ENCODE measurements around the gene NUP188.
A peak's percentile ranks its signal among the peaks of the same experiment; 100 is the strongest.

The NUP188 gene

GRCh38 chr9:128947527-128948301 is at the start of gene NUP188, which contains the start of gene DOLK:
TSS of gene NUP188 (plus strand) at chr9:128947699. CDS start at chr9:128947720, 21 bp downstream.
TSS of gene DOLK (minus strand) at chr9:128947603. CDS start at chr9:128947303, 300 bp downstream.
- FAIRE-seq (no peak), DNase-seq (ENCODE audit: low spot score) (peak; percentile 75)

GRCh38 chr9:128898382-128898781 is 49.1 kb upstream of the NUP188 start:
- DNase-seq (ENCODE audit: low spot score) (no peak), FAIRE-seq (no peak)

- no peak for FAIRE-seq
- no peak for DNase-seq (ENCODE audit: low spot score)
These were observed 48.5 kb upstream of the NUP188 start for GRCh38 chr9:128898845-128899565.

GRCh38 chr9:128899566-128900322 is 47.8 kb upstream of the NUP188 start:
- DNase-seq (ENCODE audit: low spot score) (no peak), FAIRE-seq (no peak)

- FAIRE-seq (no peak), DNase-seq (ENCODE audit: low spot score) (no peak)
These were observed 46.1 kb upstream of the NUP188 start for GRCh38 chr9:128901379-128901778.

- DNase-seq (ENCODE audit: low spot score): no peak
- FAIRE-seq: no peak
These were observed 45.7 kb upstream of the NUP188 start for GRCh38 chr9:128901822-128902221.

GRCh38 chr9:128902351-128903078 is 45.0 kb upstream of the NUP188 start:
- no peak for FAIRE-seq
- DNase-seq (ENCODE audit: low spot score): no peak

GRCh38 chr9:128903079-128903461 is 44.4 kb upstream of the NUP188 start:
- FAIRE-seq: no peak
- DNase-seq (ENCODE audit: low spot score): no peak

- no peak for FAIRE-seq
These were observed 43.5 kb upstream of the NUP188 start for GRCh38 chr9:128903871-128904620.

GRCh38 chr9:128905964-128906363 is 41.5 kb upstream of the NUP188 start:
- FAIRE-seq: no peak
- no peak for DNase-seq (ENCODE audit: low spot score)

More at GRCh38 chr9:128903871-128904620, 43.5 kb upstream of the NUP188 start:
- no peak for DNase-seq (ENCODE audit: low spot score)

- no peak for FAIRE-seq
- no peak for DNase-seq (ENCODE audit: low spot score)
These were observed 40.8 kb upstream of the NUP188 start for GRCh38 chr9:128906741-128907140.

GRCh38 chr9:128908372-128908771 is 39.1 kb upstream of the NUP188 start:
- FAIRE-seq (no peak), DNase-seq (ENCODE audit: low spot score) (no peak)

- no peak for FAIRE-seq
- no peak for DNase-seq (ENCODE audit: low spot score)
These were observed 37.6 kb upstream of the NUP188 start for GRCh38 chr9:128909859-128910258.

GRCh38 chr9:128910906-128911305 is 36.6 kb upstream of the NUP188 start:
- FAIRE-seq: no peak
- no peak for DNase-seq (ENCODE audit: low spot score)

- FAIRE-seq: peak; percentile 17
- DNase-seq (ENCODE audit: low spot score): peak; percentile 93
These were observed 35.9 kb upstream of the NUP188 start for GRCh38 chr9:128911529-128912035.

- FAIRE-seq: no peak
- DNase-seq (ENCODE audit: low spot score): peak; percentile 95
These were observed 35.1 kb upstream of the NUP188 start for GRCh38 chr9:128912270-128912853.

GRCh38 chr9:128913048-128913900 is 34.2 kb upstream of the NUP188 start:
- FAIRE-seq: no peak
- DNase-seq (ENCODE audit: low spot score): no peak

GRCh38 chr9:128913995-128914772 is 33.3 kb upstream of the NUP188 start:
- no peak for FAIRE-seq
- DNase-seq (ENCODE audit: low spot score): no peak
